ENCODE data around the gene DUSP11. TPM values are rescaled to one million over a fixed set of nuclear protein-coding genes. Genes with fewer than 3 reads are reported as not detected.
"Not testable (repeated sequence)": the region's sequence is repeated elsewhere in the genome, so short reads cannot be mapped to it uniquely, and the experiment has no call there.

DUSP11 gene
- total RNA-seq, 2 experiments from 2014 or later, result 29.6 to 30.7 TPM

- ChIA-PET CTCF (no interaction called here), POLR2A (no interaction called here)
- peaks cover 57% of the 10 kb centered on the region for H3K36me3 Mint-ChIP-seq (ENCODE audit: low read depth)
- H3K27ac Mint-ChIP-seq, result no peak overlapping the region
- H3K4me3 Mint-ChIP-seq, result no peak overlapping the region
- H3K9me3 Mint-ChIP-seq, result no peaks in the 10 kb centered on the region
- no peaks in the 10 kb centered on the region for H3K27me3 Mint-ChIP-seq
- H3K4me1 Mint-ChIP-seq, result peaks cover 1% of the 10 kb centered on the region
- no peak for DNase-seq
These were observed 49.1 kb downstream of the DUSP11 start for GRCh38 chr2:73730810-73731209.

DNA sequence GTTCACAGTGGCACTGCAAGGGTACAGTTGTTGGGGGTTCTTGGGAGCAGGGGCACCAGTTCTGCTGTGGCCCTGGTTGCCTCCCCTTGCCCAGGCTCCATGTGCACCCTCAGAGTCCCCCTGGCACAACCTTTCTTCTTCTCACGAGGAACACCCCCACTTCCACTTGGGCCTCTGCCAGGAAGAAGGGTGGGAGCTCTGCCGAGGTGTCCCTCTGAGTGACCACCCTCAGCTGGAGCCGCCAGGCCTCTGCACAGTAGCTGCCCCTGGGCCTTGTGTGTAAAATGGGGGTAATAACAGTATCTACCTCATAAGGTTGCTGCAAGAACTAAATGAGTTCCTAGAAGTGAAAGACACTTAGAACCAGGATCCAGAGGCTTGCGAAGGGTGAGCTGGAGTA, 51.2 kb downstream of the DUSP11 start:
- DNase-seq, result no peak
- CTCF ChIA-PET, result no interaction called here
- no peaks in the 10 kb centered on the region for H3K27me3 Mint-ChIP-seq
- no peak overlapping the region for H3K4me3 Mint-ChIP-seq
- peaks cover 52% of the 10 kb centered on the region for H3K36me3 Mint-ChIP-seq (ENCODE audit: low read depth)
- POLR2A ChIA-PET, result interaction anchor here (0.7 kb wide), 1 partner anchor 8 kb away, joined by 3 read pairs; the partner anchor contains the start of gene TPRKB
- no peaks in the 10 kb centered on the region for H3K9me3 Mint-ChIP-seq
- H3K27ac Mint-ChIP-seq, result no peak overlapping the region
- no peaks in the 10 kb centered on the region for H3K4me1 Mint-ChIP-seq

DNA sequence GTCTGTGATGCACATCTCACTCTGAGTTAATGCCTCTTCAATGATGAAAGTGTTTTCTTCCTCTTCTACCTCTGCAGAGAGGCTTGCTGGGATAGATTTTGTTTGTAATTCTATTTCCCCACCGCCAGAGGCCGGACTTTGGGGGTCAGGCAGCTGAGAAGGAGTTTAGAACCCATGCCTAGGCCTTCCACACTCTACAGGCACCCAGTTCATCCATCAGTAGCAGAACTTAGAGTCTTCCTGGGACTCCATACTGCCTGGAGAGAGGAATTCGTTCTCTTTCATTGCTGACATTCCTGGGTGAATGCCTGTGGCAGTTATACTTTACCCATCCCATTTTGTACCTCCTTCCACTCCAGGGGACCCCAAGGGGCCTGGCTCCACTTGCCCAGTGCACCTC, 51.9 kb downstream of the DUSP11 start:
- ChIA-PET POLR2A (no interaction called here), CTCF (no interaction called here)
- Mint-ChIP-seq H3K9me3 (no peaks in the 10 kb centered on the region), H3K4me1 (no peaks in the 10 kb centered on the region), H3K36me3 (ENCODE audit: low read depth) (peaks cover 46% of the 10 kb centered on the region), H3K27me3 (no peaks in the 10 kb centered on the region), H3K27ac (no peak overlapping the region), H3K4me3 (no peak overlapping the region)
- DNase-seq, result no peak

DNA sequence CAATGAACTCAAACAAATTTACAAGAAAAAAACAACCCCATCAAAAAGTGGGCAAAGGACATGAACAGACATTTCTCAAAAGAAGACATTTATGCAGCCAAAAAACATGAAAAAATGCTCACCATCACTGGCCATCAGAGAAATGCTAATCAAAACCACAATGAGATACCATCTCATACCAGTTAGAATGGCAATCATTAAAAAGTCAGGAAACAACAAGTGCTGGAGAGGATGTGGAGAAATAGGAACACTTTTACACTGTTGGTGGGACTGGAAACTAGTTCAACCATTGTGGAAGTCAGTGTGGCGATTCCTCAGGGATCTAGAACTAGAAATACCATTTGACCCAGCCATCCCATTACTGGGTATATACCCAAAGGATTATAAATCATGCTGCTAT, 53.2 kb downstream of the DUSP11 start:
- POLR2A ChIA-PET, H3K9me3 Mint-ChIP-seq, DNase-seq, H3K4me3 Mint-ChIP-seq, H3K27ac Mint-ChIP-seq, H3K27me3 Mint-ChIP-seq, H3K4me1 Mint-ChIP-seq, CTCF ChIA-PET: not testable (repeated sequence)
- peaks cover 33% of the 10 kb centered on the region for H3K36me3 Mint-ChIP-seq (ENCODE audit: low read depth)

GRCh38 chr2:73718851-73719621, 60.9 kb downstream of the DUSP11 start:
- Mint-ChIP-seq H3K9me3 (peaks cover 7% of the 10 kb centered on the region), H3K27ac (no peak overlapping the region), H3K4me3 (no peak overlapping the region), H3K4me1 (no peaks in the 10 kb centered on the region), H3K36me3 (ENCODE audit: low read depth) (peaks cover 9% of the 10 kb centered on the region), H3K27me3 (peaks cover 6% of the 10 kb centered on the region)
- no peak for DNase-seq
- CTCF ChIA-PET, result no interaction called here
- POLR2A ChIA-PET, result no interaction called here

DNA sequence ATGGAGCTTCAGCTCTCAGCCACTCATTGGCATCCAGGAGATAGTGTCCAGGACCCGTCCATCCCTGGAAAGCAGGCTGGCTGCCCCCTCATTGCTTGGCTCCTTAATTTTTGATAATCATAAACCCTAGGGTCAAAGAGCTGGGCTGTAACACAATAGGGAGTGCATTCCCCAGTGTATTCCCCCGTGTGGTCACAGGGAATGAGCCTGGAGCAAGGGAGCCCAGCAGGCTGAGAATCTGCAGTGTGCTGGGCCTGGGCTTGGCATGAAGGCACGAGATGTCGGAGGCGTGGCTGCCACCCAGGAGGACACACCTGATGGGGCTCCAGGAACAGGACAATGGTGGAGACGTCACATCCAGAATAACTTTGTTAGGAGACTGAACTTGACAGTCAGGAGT, 61.5 kb downstream of the DUSP11 start:
- Mint-ChIP-seq H3K9me3 (peaks cover 11% of the 10 kb centered on the region), H3K27me3 (peaks cover 6% of the 10 kb centered on the region), H3K4me3 (no peak overlapping the region), H3K27ac (no peak overlapping the region), H3K4me1 (no peaks in the 10 kb centered on the region), H3K36me3 (ENCODE audit: low read depth) (peaks cover 9% of the 10 kb centered on the region)
- ChIA-PET CTCF (no interaction called here), POLR2A (no interaction called here)
- no peak for DNase-seq

GRCh38 chr2:73717695-73718094, 62.2 kb downstream of the DUSP11 start:
- POLR2A ChIA-PET, CTCF ChIA-PET: not testable (repeated sequence)

DNA sequence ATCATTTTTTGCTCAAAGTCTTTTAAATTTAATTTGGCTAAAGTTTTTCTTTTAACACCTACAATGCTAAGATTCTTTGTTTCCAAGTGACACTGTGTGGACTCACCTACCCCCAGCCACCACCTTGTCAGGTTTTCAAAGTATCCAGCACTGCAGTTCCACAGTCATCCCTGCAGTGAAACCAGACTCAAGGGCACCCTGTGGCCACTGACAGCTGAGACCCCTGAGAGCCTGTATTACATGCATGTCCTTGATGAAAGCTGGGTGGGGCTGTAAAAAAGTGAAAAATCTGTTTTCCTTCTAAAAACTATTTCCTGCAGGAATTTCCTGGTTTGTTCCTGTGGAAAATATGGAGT, 62.7 kb downstream of the DUSP11 start:
- peaks cover 11% of the 10 kb centered on the region for H3K9me3 Mint-ChIP-seq
- H3K36me3 Mint-ChIP-seq (ENCODE audit: low read depth), result peaks cover 9% of the 10 kb centered on the region
- DNase-seq, result no peak
- H3K4me1 Mint-ChIP-seq, result no peaks in the 10 kb centered on the region
- CTCF ChIA-PET, result no interaction called here
- H3K27ac Mint-ChIP-seq, result no peak overlapping the region
- POLR2A ChIA-PET, result no interaction called here
- H3K4me3 Mint-ChIP-seq, result no peak overlapping the region
- peaks cover 6% of the 10 kb centered on the region for H3K27me3 Mint-ChIP-seq

More at GRCh38 chr2:73717695-73718094, 62.2 kb downstream of the DUSP11 start:
- peaks cover 11% of the 10 kb centered on the region for H3K9me3 Mint-ChIP-seq
- H3K4me1 Mint-ChIP-seq; H3K27ac Mint-ChIP-seq; H3K36me3 Mint-ChIP-seq (ENCODE audit: low read depth); H3K4me3 Mint-ChIP-seq; DNase-seq; H3K27me3 Mint-ChIP-seq: not testable (repeated sequence)

- POLR2A ChIA-PET, result no interaction called here
- peaks cover 6% of the 10 kb centered on the region for H3K27me3 Mint-ChIP-seq
- no peaks in the 10 kb centered on the region for H3K4me1 Mint-ChIP-seq
- H3K27ac Mint-ChIP-seq, result no peak overlapping the region
- peaks cover 11% of the 10 kb centered on the region for H3K9me3 Mint-ChIP-seq
- peaks cover 9% of the 10 kb centered on the region for H3K36me3 Mint-ChIP-seq (ENCODE audit: low read depth)
- CTCF ChIA-PET, result no interaction called here
- H3K4me3 Mint-ChIP-seq, result no peak overlapping the region
- DNase-seq, result no peak
These were observed 63.2 kb downstream of the DUSP11 start for GRCh38 chr2:73716543-73717250.

DNA sequence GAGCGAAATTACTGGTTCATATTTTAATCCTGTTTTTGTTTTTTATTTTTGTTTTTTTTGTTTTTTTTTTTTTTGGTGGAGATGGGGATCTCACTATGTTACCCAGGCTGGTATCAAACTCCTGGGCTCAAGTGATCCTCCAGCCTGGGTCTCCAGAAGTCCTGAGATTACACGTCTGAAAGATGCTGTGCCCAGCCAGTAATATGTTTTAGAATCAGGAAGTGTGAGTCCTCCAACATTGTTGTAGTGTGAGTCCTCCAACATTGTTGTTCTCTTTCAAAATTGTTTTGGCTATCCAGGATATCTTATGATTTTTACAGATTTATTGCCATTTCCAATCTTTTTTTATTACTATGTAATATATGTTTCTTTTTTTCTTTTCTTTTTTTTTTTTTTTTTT, 65.8 kb downstream of the DUSP11 start:
- no peaks in the 10 kb centered on the region for H3K4me1 Mint-ChIP-seq
- H3K36me3 Mint-ChIP-seq (ENCODE audit: low read depth), result peaks cover 9% of the 10 kb centered on the region
- DNase-seq, result no peak
- peaks cover 21% of the 10 kb centered on the region for H3K9me3 Mint-ChIP-seq
- ChIA-PET CTCF (no interaction called here), POLR2A (no interaction called here)
- peaks cover 14% of the 10 kb centered on the region for H3K27me3 Mint-ChIP-seq
- H3K4me3 Mint-ChIP-seq, result no peak overlapping the region
- no peak overlapping the region for H3K27ac Mint-ChIP-seq

Other genes starting within 250 kb of the DUSP11 start
- gene NAT8, start 137.7 kb downstream of the DUSP11 start, total RNA-seq, result not detected
- 10 to 100 TPM; 32.9 TPM for gene TPRKB, start 42.8 kb downstream of the DUSP11 start, total RNA-seq
- not detected for gene C2orf78, start 4.1 kb upstream of the DUSP11 start, total RNA-seq
- 10 to 100 TPM; 51.1 to 51.2 TPM for gene STAMBP, start 48.9 kb upstream of the DUSP11 start, total RNA-seq
- gene ACTG2, start 112.9 kb upstream of the DUSP11 start, total RNA-seq, result not detected
- 10 to 100 TPM; 75.6 to 76.3 TPM for gene DGUOK, start 146.8 kb upstream of the DUSP11 start, total RNA-seq
- gene TET3, start 204.8 kb upstream of the DUSP11 start, total RNA-seq, result 10 to 100 TPM; 10.1 to 10.7 TPM